ENCODE results near the gene KISS1R.

The KISS1R gene

DNA sequence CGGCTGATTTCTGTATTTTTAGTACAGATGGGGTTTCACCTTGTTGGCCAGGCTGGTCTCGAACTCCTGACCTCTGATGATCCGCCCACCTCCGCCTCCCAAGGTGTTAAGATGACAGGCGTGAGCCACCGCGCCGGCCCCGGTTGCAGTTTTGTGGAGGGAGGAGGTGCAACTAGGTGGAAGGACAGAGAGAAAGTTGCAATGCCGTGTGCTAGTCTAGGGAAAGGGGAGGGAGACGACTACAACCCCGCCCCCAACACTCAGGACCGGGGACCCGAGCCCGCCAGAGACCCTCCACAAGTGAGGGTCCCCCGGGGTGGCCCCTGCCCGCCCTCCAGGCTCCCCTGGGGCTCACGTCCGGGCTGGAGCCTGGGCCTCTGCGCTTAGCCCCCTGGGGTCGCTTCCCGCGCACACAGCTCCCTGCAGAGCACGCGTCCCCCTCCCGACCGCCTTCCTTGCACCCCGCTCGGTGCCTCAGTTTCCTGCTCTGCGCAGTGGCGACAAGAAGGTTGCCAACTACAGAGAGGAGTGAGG lies 7.5 kb downstream of the KISS1R start:
- DNase-seq = peak in 1 of 4 experiments; percentile 36

- DNase-seq = peak; percentile 40 to 66 (median 57)
These were observed 8.0 kb downstream of the KISS1R start for GRCh38 chr19:925087-925525.

DNA sequence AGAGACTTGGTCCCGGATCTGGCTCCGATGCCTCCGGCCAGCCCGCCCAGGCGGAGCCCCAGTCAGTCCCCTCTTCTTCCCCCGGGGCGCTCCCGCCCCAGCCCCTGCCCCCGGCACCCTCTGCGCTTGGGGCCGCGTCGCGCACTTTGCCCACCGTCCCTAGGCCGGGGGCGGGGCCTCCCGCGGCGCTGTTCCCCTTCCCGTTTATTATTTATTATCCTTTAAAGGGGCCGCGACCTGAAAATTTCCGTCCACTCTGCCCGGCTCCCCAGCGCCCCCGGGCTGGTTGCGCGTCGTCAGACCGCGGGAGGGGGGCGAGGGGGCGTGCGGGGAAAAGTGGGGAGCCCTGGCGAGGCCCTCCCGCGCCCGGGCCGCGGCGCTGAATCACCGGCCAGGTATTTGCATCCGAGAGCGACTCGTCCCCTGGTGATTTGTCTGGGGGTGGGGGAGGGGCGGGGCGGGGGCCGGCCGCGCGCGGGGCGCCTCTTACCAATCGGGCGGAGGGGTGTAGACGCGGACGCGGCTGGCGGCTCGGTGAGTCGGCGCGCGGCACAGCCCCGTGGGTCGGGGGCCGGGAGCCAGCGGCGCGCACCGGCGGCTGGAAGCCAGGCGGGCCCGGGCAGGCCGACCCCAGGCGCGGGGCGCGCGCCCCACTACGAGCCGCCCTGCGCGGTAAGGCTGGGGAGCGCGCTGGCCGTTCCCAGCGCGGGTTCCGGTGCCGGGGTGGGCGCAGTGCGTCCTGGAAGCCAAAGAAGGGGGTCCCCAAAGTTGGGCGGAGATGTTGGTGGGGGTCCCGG lies 8.6 kb downstream of the KISS1R start, which contains the start of gene ARID3A:
TSS of gene ARID3A (plus strand) at position 510 of the 797 bp plus-strand sequence. CDS start 3,494 bp downstream, outside the sequence.
- DNase-seq = peak; percentile 87 to 94 (median 91)

GRCh38 chr19:926323-926588 lies 9.1 kb downstream of the KISS1R start:
- no peak for DNase-seq

DNA sequence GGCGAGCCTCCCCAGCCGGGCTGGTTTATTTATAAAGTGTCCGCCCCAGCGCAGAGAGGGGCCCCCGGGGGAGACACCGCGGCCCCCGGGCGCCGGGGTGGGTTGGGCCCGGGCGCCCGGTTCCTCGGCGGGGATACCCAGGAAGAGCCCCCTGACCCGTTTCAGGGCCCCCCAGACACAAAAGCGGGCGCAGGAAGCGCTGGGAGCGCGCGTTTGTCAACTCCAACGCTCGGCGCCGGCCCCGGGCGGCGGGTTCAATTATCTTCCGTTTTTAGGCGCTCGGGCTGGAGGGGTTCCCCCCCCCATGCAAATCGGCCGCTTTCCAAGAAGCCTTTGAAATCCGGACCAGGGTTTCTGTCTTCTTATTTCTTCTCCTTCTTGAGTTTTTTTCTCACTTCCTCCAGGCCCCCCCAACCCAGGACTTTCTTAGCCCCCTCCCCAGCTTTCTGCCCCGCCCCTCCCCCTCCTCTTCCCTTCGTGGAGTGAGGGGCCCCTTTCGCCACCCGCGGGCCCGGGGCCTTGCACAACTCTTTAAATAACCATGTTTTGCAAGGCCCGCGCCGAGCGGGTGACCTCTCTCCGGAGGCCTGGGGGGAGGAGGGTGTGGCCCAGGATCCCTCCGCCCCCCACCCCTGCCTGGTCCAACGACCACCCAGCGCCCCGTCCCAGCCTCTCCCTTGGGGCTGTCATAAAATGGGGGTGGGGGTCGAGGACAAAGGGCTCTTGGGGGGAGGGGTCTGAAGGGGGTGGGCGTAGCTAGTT lies 9.6 kb downstream of the KISS1R start:
- peak; percentile 84 to 94 (median 90) for DNase-seq

GRCh38 chr19:927351-927779 lies 10.2 kb downstream of the KISS1R start:
- peak in 1 of 4 experiments; percentile 60 for DNase-seq

DNA sequence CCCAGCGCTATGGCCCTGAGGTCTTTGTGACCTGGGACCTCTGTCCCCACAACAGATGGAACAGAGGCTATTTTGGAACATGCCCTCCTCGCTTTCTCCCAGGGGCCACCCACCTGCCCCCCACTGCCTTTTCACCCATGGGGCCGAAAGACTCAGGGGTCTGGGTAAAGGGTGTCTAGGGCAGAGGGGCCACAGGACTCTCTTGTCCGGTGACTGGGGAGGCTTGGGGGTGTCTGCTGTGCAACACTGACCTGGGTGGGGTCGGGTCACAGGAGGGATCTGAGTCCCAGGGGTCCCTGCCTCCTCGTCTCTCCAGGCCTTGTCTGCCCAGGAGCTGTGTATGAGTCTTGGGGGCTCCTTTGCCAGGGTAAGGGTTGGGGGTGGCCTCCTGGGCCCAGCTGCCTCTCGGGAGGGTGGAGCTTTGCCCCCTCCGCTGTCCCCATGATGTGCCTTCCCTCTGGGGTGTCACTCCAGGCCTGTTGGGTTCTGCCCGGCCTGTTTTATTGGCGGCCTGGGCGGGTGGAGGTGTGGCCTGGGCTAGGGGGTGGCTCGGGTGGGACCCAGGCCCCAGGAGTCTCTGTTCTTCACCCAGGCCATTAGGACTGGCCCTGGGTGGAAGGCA lies 10.8 kb downstream of the KISS1R start:
- DNase-seq = peak in 1 of 4 experiments; percentile 45

DNA sequence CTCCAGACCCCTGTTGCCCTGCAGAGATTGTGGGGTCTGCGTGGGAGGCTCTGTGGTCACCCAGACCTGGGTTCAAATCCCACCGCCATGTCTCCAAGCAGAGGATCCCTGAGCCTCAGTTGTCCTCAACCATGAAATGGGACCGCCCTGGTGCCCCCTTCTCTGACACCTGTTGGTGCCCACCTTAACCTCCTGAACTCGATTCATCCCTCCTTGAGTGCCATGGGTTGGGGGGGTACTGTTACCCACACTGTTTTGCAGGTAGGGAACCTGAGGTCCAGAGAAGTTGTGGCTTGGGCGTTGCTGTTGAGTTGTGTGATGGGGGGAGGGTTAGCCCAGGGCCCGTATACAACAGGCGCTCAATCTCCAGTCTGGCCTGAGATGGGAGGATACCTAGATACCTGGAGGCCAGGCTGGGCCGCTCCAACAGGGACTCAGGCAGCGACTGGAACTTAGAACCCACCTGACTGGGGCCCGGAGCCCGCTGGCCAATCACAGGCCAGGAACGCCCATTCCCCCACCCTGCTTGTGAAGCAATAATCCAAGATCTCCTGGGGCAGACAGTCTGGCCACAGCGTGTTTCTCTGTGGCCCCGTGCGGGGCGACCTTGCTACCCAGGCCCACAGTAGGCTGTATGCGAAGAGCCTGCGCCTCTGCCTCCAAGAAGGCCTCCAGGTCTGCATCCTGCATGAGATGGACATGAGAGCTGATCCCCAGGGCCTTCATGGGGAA lies 11.5 kb downstream of the KISS1R start:
- peak in 1 of 4 experiments; percentile 58 for DNase-seq

DNA sequence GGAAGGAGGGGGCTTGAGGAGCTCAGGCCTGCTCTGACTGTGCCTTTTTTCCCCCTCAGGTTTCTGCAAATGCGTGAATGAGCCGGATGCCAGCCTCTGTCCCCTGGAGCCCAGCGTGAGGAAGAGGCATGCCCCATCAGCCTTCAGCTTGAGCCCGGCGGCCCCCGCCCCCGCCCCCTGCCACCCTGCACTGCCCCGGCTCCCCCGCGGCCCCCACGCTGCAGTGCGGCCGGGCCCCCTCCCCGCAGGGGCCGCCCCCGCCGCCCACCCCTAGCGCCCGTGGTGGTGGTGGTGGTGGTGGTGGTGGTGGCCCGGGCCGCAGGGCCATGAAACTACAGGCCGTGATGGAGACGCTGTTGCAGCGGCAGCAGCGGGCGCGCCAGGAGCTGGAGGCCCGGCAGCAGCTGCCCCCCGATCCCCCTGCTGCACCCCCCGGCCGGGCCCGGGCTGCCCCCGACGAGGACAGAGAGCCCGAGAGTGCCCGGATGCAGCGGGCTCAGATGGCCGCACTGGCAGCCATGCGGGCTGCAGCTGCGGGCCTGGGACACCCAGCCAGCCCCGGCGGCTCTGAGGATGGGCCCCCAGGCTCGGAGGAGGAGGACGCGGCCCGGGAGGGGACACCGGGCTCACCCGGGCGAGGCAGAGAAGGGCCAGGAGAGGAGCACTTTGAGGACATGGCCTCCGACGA lies 12.2 kb downstream of the KISS1R start:
- no peak for DNase-seq

DNA sequence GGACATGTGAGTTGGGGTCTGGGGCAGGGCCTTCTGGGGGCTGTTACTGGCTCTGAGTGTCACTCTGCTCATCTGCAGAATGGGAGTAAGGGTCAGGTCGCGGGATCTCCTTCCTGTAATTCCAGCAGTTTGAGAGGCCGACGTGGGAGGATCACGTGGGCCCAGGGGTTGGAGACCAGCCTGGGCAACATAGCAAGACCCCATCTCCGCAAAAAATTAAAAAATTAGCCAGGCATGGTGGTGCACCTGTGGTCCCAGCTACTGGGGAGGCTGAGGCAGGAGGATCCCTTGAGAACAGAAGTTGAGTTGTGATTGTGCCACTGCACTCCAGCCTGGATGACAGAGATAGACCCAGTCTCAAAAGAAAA lies 12.7 kb downstream of the KISS1R start:
- no peak for DNase-seq

GRCh38 chr19:931860-932647 lies 14.9 kb downstream of the KISS1R start:
- DNase-seq = no peak

- peak; percentile 72 to 87 (median 79) for DNase-seq
These were observed 15.8 kb downstream of the KISS1R start for GRCh38 chr19:932648-933552.

GRCh38 chr19:933553-933882 lies 16.4 kb downstream of the KISS1R start:
- DNase-seq = no peak

- no peak for DNase-seq
These were observed 17.2 kb downstream of the KISS1R start for GRCh38 chr19:934197-934840.

DNA sequence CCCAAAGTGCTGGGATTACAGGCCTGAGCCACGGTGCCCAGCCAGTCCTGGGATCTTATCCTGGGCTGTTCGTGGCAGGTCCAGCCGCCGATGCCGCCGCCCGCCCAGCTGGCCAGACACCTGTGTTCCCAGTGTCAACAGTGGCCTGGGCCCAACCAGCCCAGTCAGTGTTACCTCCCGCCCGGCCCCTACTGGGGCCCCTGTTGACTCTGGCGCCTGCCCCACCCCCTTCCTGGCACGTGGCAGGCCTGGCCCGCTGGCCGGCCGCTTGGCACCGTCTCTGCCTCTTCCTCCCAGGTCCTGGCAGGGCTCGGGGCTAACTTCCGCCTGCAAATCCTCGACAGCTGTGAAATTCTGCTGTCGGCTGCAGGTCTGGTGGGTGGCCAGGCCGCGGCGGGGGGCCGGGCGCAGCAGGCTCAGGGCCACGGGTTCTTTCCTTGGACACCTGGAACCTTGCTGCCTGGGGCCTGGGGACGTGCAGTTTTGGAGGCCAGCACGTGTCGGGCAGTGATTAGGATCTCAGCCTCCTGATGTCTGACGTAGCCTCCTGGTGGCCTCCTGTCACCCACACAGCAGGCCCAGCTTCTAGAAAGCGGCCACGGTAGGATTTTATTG lies 17.8 kb downstream of the KISS1R start:
- DNase-seq = peak; percentile 82 to 93 (median 88)

DNA sequence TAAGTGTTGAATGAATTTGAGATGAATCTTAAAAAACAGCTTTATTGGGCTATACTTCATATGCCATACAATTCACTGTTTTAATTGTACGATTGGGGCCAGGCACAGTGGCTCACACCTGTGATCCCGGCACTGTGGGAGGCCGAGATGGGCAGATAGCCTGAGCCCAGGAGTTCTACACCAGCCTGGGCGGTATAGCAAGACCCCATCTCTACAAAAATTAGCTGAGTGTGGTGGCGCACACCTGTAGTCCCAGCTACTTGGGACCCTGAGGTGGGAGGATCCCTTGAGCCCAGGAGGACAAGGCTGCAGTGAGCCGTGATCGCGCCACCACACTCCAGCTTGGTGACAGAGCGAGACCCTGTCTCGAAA lies 19.0 kb downstream of the KISS1R start:
- DNase-seq = no peak

GRCh38 chr19:937259-937694 lies 20.1 kb downstream of the KISS1R start:
- DNase-seq = peak; percentile 87 to 97 (median 90)

DNA sequence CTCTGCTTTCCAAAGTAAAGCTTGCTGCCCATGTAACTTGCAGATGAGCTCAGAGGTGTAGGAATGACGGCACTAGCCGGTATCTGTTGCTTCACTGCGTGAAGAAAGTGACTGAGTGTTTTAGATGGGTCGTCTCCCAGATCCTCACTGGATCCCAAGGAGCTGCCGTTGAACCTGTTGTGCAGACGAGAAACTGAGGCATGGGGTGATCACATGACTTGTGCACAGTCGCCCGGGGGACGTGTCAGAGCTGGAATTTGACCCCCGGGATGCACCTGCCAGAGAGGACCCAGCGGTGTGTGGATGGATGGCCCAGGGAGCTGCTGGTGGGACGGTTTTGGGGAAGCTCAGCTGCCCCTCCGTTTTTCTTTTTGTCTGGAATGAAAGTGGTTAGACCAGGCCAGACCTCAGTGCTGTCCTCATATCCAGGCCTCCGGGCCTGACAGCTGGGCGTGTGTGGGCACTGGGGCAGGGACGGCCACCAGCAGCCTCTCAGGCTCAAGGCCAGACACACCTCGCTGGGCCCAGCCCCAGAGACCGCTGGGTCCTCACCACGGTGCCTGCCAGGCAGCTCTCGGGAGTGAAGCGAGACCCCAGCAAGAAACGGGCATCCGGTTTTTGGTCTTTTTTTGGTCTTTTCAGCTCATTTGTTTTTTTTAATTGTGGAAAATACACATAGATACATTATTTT lies 21.2 kb downstream of the KISS1R start:
- DNase-seq = peak in 1 of 4 experiments; percentile 17
